CD4-positive, alpha-beta T cell treated with Interleukin-21 for 1 hour (primary cell): ENCODE results near the gene ATP2B3.

Experiments
- DNase-seq: peaks from one replicate; pipeline ENCODE4 v3.0.0-alpha.2; 2020

ATP2B3 gene

GRCh38 chrX:153517423-153517822 is at the start of gene ATP2B3:
Gene ATP2B3, plus strand, starts transcription at chrX:153517642. Its CDS starts 18,606 bp downstream, at chrX:153536248.
- no peak for DNase-seq

GRCh38 chrX:153468008-153468580 is 49.3 kb upstream of the ATP2B3 start:
- no peak for DNase-seq

- DNase-seq = no peak
Measured at GRCh38 chrX:153469811-153470410, 47.5 kb upstream of the ATP2B3 start.

GRCh38 chrX:153470411-153471363 is 46.8 kb upstream of the ATP2B3 start, which contains the start of gene HAUS7:
Gene HAUS7, minus strand, starts transcription at chrX:153470576. Its CDS starts 19 bp downstream, at chrX:153470557.
- peak; percentile 91 for DNase-seq

GRCh38 chrX:153471663-153472280 is 45.7 kb upstream of the ATP2B3 start:
- no peak for DNase-seq

- DNase-seq = no peak
Measured at GRCh38 chrX:153473126-153473525, 44.3 kb upstream of the ATP2B3 start.

GRCh38 chrX:153474266-153474665 is 43.2 kb upstream of the ATP2B3 start:
- DNase-seq = no peak

- peak; percentile 56 for DNase-seq
Measured at GRCh38 chrX:153474718-153475117, 42.7 kb upstream of the ATP2B3 start.

- no peak for DNase-seq
Measured at GRCh38 chrX:153475271-153475670, 42.2 kb upstream of the ATP2B3 start.

- no peak for DNase-seq
Measured at GRCh38 chrX:153475751-153476281, 41.6 kb upstream of the ATP2B3 start.

- no peak for DNase-seq
Measured at GRCh38 chrX:153476666-153477363, 40.6 kb upstream of the ATP2B3 start.

- no peak for DNase-seq
Measured at GRCh38 chrX:153477364-153477857, 40.0 kb upstream of the ATP2B3 start.

GRCh38 chrX:153477901-153478300 is 39.5 kb upstream of the ATP2B3 start:
- no peak for DNase-seq

- no peak for DNase-seq
Measured at GRCh38 chrX:153478746-153479145, 38.7 kb upstream of the ATP2B3 start.

GRCh38 chrX:153481043-153481442 is 36.4 kb upstream of the ATP2B3 start:
- no peak for DNase-seq

- no peak for DNase-seq
Measured at GRCh38 chrX:153482376-153483015, 34.9 kb upstream of the ATP2B3 start.

GRCh38 chrX:153485396-153486080 is 31.9 kb upstream of the ATP2B3 start:
- DNase-seq = no peak

- no peak for DNase-seq
Measured at GRCh38 chrX:153486171-153486570, 31.3 kb upstream of the ATP2B3 start.

GRCh38 chrX:153487590-153488071 is 29.8 kb upstream of the ATP2B3 start:
- no peak for DNase-seq

- no peak for DNase-seq
Measured at GRCh38 chrX:153488231-153488914, 29.1 kb upstream of the ATP2B3 start.
